ENCODE results near the gene CACUL1. TPM values are rescaled to one million over a fixed set of nuclear protein-coding genes. Genes with fewer than 3 reads are reported as not detected.

CACUL1 gene
- total and polyA plus RNA-seq, 2 of the 13 experiments (the other 11 are each of a cell fraction or from before 2014, with no cell fraction given), result 14.2 to 31.0 TPM

- 0 out of 2 replicates have a peak, but pooled peaks have one; percentile 33 for TF ChIP-seq ZNF770 (CRISPR knock-in tag; IDR thresholded peaks at IDR 0.05)
- peak; percentile 83 for TF ChIP-seq HDAC1 (CRISPR knock-in tag; IDR thresholded peaks at IDR 0.05)
- no peak for TF ChIP-seq REL (CRISPR knock-in tag; conservative IDR thresholded peaks at IDR 0.05)
- peak; percentile 80 for TF ChIP-seq ZFY (CRISPR knock-in tag; IDR thresholded peaks at IDR 0.05)
- no peak for TF ChIP-seq HNRNPL (IDR thresholded peaks at IDR 0.05; ENCODE audit: low read depth, low read length)
- TF ChIP-seq KDM3A (CRISPR knock-in tag; IDR thresholded peaks at IDR 0.05; ENCODE audit: low read depth), result peak; percentile 89
- TF ChIP-seq JARID2 (CRISPR knock-in tag; IDR thresholded peaks at IDR 0.05; ENCODE audit: insufficient replicate concordance), result peak; percentile 11
- no peak for TF ChIP-seq ZNF549 (CRISPR knock-in tag; IDR thresholded peaks at IDR 0.05)
- TF ChIP-seq MTA1 (CRISPR knock-in tag; IDR thresholded peaks at IDR 0.05; ENCODE audit: borderline replicate concordance), result no peak
- no peak for TF ChIP-seq MATR3 (CRISPR knock-in tag; IDR thresholded peaks at IDR 0.05)
- TF ChIP-seq TGIF2 (CRISPR knock-in tag; IDR thresholded peaks at IDR 0.05), result no peak; the same call in 1 of the 2 replicates
- peak; percentile 92 for TF ChIP-seq GATAD1 (CRISPR knock-in tag; IDR thresholded peaks at IDR 0.05)
- peak; percentile 45; the same call in 1 of the 2 replicates for TF ChIP-seq ZNF564 (CRISPR knock-in tag; IDR thresholded peaks at IDR 0.05)
- TF ChIP-seq GTF2F1 (IDR thresholded peaks at IDR 0.05; ENCODE audit: low read length), result no peak
- no peak for TF ChIP-seq GPN1 (CRISPR knock-in tag; IDR thresholded peaks at IDR 0.05; ENCODE audit: borderline replicate concordance)
- TF ChIP-seq ZFYVE20 (CRISPR knock-in tag; IDR thresholded peaks at IDR 0.05; ENCODE audit: borderline replicate concordance, low read depth), result no peak
- peak; percentile 91 for TF ChIP-seq ZNF747 (CRISPR knock-in tag; IDR thresholded peaks at IDR 0.05; ENCODE audit: borderline replicate concordance)
- TF ChIP-seq ATF1 (CRISPR knock-in tag; IDR thresholded peaks at IDR 0.05), result no peak
- TF ChIP-seq, protein P1, sequence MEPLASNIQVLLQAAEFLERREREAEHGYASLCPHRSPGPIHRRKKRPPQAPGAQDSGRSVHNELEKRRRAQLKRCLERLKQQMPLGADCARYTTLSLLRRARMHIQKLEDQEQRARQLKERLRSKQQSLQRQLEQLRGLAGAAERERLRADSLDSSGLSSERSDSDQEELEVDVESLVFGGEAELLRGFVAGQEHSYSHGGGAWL (CRISPR knock-in tag; IDR thresholded peaks at IDR 0.05), result peak; percentile 56; the same call in 1 of the 2 replicates
- 0 out of 2 replicates have a peak, but pooled peaks have one; percentile 20 for TF ChIP-seq STAT5B (CRISPR knock-in tag; IDR thresholded peaks at IDR 0.05)
- TF ChIP-seq ETV5 (CRISPR knock-in tag; IDR thresholded peaks at IDR 0.05; ENCODE audit: borderline replicate concordance), result 0 out of 2 replicates have a peak, but pooled peaks have one; percentile 13
- no peak for TF ChIP-seq ATM (IDR thresholded peaks at IDR 0.05; ENCODE audit: borderline replicate concordance)
- TF ChIP-seq PRDM4 (CRISPR knock-in tag; IDR thresholded peaks at IDR 0.05; ENCODE audit: borderline replicate concordance), result no peak
- TF ChIP-seq GPBP1L1 (CRISPR knock-in tag; IDR thresholded peaks at IDR 0.05), result no peak
These were observed at the start of gene CACUL1 (continued) for GRCh38 chr10:118754556-118755423.

All from HepG2 (cell line).